Measurements from ENCODE around the gene MSH2.

Gene MSH2

DNA sequence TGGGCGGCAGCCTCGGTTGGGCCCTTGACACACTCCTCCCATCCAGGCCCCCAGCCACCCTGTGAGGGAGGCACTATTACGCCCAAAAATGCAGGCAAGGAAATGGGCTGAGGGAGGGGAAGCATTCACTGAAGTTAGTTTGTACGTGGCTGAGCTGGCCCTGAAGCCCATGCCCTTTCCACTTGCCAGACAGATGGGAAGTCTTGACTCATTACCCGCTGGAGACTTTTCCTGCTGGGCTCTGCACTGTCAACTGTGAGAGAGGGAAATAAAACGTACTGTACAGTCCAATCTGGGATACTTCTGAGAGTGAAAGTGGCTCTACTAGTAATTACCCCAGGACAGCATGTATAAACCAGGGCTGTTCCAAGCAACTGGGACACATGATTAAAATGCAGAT, 125.9 kb downstream of the MSH2 start:
- no peak for DNase-seq (ENCODE audit: low read depth, low spot score)

DNA sequence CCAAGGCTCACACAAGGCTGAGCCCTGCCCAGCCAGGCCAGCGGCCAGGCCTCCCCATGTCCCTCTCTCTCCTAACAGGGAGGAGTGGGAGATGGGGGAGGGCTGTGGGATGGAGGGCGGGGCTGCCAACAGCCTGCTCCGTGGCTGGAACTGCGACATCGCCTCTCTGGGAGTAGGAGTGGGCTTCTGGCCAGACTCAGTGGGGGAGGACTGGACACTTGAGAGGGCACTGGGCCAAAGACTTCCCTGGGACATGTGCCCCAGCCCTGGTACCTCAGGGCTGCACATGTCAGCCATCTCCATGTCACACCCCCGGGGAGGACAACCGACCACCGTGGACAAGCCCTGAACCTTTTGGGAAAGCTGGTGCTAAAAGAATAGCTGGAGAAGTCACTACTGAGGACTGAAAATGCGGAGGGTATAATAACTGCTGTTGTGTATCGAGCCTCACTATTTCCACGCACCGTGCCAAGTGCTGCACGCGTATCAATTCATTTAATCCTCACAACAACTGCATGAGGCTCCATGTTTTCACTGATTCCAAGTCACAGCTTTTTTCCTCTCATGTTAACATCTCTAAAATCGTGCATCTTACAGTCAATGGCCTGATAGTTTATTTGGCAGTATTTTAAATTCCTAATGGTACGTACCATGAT, 127.3 kb downstream of the MSH2 start:
- DNase-seq (ENCODE audit: low read depth, low spot score), result no peak
- no peak overlapping the region for H3K27ac ChIP-seq

More for the DNA sequence above, 125.9 kb downstream of the MSH2 start:
- H3K27ac ChIP-seq, result no peak overlapping the region

DNA sequence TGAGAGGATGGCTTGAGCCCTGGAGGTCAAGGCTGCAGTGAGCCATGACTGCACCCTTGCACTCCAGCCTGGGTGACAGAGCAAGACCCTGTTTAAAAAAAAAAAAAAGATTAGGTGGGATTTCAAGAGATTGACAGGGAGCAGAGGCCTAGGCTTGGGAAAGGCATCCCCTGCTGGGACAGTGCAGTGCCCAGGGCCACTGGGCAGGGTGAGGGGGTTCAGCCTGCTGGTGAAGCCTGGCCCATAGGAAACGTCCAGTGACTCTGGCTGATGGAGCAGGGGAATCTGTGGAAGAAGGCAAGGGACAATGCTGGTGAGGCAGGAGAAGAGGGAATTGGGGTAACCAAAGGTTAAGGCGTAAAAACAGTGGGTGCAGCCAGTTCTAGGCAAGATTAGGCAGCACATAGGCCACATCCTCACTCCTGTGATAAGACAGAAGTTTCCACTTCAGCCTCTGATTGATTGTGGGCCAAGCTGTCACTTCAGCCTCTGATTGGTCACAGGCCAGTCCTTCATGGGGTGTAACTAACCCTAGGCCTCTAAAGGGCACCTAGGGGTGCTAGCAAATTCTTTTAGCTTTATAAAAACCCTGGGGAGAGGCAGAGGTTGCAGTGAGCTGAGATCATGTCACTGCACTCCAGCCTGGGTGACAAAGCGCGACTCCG, 128.6 kb downstream of the MSH2 start:
- H3K27ac ChIP-seq, result no peak overlapping the region
- DNase-seq (ENCODE audit: low read depth, low spot score), result no peak

Data from epithelial cell of prostate (primary cell).